Lower lobe of right lung (tissue), 2 donors: ENCODE results near the gene TSHR. TPM values are rescaled to one million over a fixed set of nuclear protein-coding genes. Genes with fewer than 3 reads are reported as not detected.

Experiments
- ATAC-seq, 2 donors: fragments of 200-7000 bp; cut with Tn5 transposase; one replicate each; pipeline ENCODE4 v1.9.1; 2020 to 2022; ENCODE audit warnings: mild to moderate bottlenecking in 2 of 2, moderate library complexity in 2 of 2
- DNase-seq: peaks from one replicate; pipeline ENCODE4 v3.0.0-alpha.2; 2020
- H3K27ac ChIP-seq: fragments of 200-600 bp; one replicate; pipeline ENCODE4 v1.8.0; 2022
- H3K27me3 ChIP-seq: fragments of 200-600 bp; one replicate; pipeline ENCODE4 v1.8.0; 2022; ENCODE audit warnings: low read depth
- H3K36me3 ChIP-seq: fragments of 200-600 bp; one replicate; pipeline ENCODE4 v1.8.0; 2022; ENCODE audit warnings: mild to moderate bottlenecking
- H3K4me1 ChIP-seq: fragments of 200-600 bp; one replicate; pipeline ENCODE4 v1.8.0; 2022
- H3K4me3 ChIP-seq: fragments of 200-600 bp; one replicate; pipeline ENCODE4 v1.8.0; 2022; ENCODE audit warnings: mild to moderate bottlenecking
- H3K9me3 ChIP-seq: fragments of 200-600 bp; one replicate; pipeline ENCODE4 v1.8.0; 2022
- CTCF ChIP-seq: fragments of 200-600 bp; IDR thresholded peaks from one replicate; pipeline ENCODE4 v1.8.0; 2022; ENCODE audit warnings: antibody characterized with exemption, mild to moderate bottlenecking
- intact Hi-C: fragments of 100-400 bp; cut with DNase I; formaldehyde crosslinking; loops from one replicate; pipeline ENCODE4 v1.11.0; 2022
- total RNA-seq: library from RNA; stranded (reverse); fragmentation: NEBNext Ultra II Directional; extraction: Animal tissue kit (Norgen Biotek cat#: 25700); gene quantifications from one replicate; pipeline ENCODE4 v1.2.1, GENCODE V29; 2021
- donor health status: DM: no; HTN: yes; CAD: no; lungs with severe emphysema.

The TSHR gene
- total RNA-seq, 1 donor from 2014 or later: not detected

- peaks cover 7% of the 10 kb centered on the region for H3K27me3 ChIP-seq
- DNase-seq (no peak), ATAC-seq (no peak)
- no peak for TF ChIP-seq CTCF
- no peak overlapping the region for H3K4me3 ChIP-seq
- H3K36me3 ChIP-seq: no peaks in the 10 kb centered on the region
- peak overlapping the region; percentile 32 for H3K27ac ChIP-seq
- peaks cover 10% of the 10 kb centered on the region for H3K4me1 ChIP-seq
- intact Hi-C loops: no loop called here
- no peaks in the 10 kb centered on the region for H3K9me3 ChIP-seq
Measured at GRCh38 chr14:80958939-80959338, 3.5 kb downstream of the TSHR start.

- Histone ChIP-seq H3K27ac (peak overlapping the region; percentile 32), H3K36me3 (no peaks in the 10 kb centered on the region), H3K4me3 (no peak overlapping the region), H3K9me3 (no peaks in the 10 kb centered on the region), H3K27me3 (peaks cover 7% of the 10 kb centered on the region), H3K4me1 (peaks cover 10% of the 10 kb centered on the region)
- TF ChIP-seq CTCF: no peak
- intact Hi-C loops: no loop called here
- DNase-seq (no peak), ATAC-seq (peak in 1 of 2 donors; percentile 41)
Measured at GRCh38 chr14:80959496-80959895, 4.1 kb downstream of the TSHR start.

- intact Hi-C loops: no loop called here
- no peaks in the 10 kb centered on the region for H3K4me1 ChIP-seq
- no peak for ATAC-seq
- H3K27ac ChIP-seq: no peak overlapping the region
- no peaks in the 10 kb centered on the region for H3K9me3 ChIP-seq
- TF ChIP-seq CTCF: no peak
- no peak for DNase-seq
- no peaks in the 10 kb centered on the region for H3K36me3 ChIP-seq
- H3K4me3 ChIP-seq: no peak overlapping the region
- H3K27me3 ChIP-seq: no peaks in the 10 kb centered on the region
Measured at GRCh38 chr14:80965037-80965436, 9.6 kb downstream of the TSHR start.

- no peak overlapping the region for H3K4me3 ChIP-seq
- no peaks in the 10 kb centered on the region for H3K4me1 ChIP-seq
- no peak for TF ChIP-seq CTCF
- no peaks in the 10 kb centered on the region for H3K36me3 ChIP-seq
- H3K27ac ChIP-seq: no peak overlapping the region
- DNase-seq: no peak
- intact Hi-C loops: no loop called here
- no peaks in the 10 kb centered on the region for H3K9me3 ChIP-seq
- no peak for ATAC-seq
- no peaks in the 10 kb centered on the region for H3K27me3 ChIP-seq
Measured at GRCh38 chr14:80973931-80974641, 18.7 kb downstream of the TSHR start.

- intact Hi-C loops: no loop called here
- H3K27ac ChIP-seq: no peak overlapping the region
- ATAC-seq: no peak
Measured at GRCh38 chr14:80974679-80975078, 19.3 kb downstream of the TSHR start.

More at GRCh38 chr14:80974679-80975078, 19.3 kb downstream of the TSHR start:
- no peaks in the 10 kb centered on the region for H3K9me3 ChIP-seq
- no peak for TF ChIP-seq CTCF
- H3K27me3 ChIP-seq: no peaks in the 10 kb centered on the region
- DNase-seq: no peak
- H3K4me1 ChIP-seq: no peaks in the 10 kb centered on the region
- H3K36me3 ChIP-seq: no peaks in the 10 kb centered on the region
- no peak overlapping the region for H3K4me3 ChIP-seq
